Mesothelial cell of epicardium (in vitro differentiated cells): Measurements from ENCODE around the gene FDPS. TPM values are rescaled to one million over a fixed set of nuclear protein-coding genes. Genes with fewer than 3 reads are reported as not detected.
"Not testable (repeated sequence)": the region's sequence is repeated elsewhere in the genome, so short reads cannot be mapped to it uniquely, and the experiment has no call there.

Experiments used
- DNase-seq, 2 experiments: peaks; one replicate each; pipeline ENCODE4 v3.0.0; 2021; ENCODE audit warnings: low spot score in 2 of 2; ENCODE audit not compliant: unreplicated experiment in 2 of 2
- H3K27ac Mint-ChIP-seq: 2 replicates; pipeline ENCODE4 v1.8.0; 2021; ENCODE audit warnings: mixed read lengths
- H3K27me3 Mint-ChIP-seq: 2 replicates; pipeline ENCODE4 v1.8.0; 2021; ENCODE audit warnings: low read depth, mixed read lengths
- H3K36me3 Mint-ChIP-seq: 2 replicates; pipeline ENCODE4 v1.8.0; 2021; ENCODE audit warnings: mixed read lengths
- H3K4me1 Mint-ChIP-seq: 2 replicates; pipeline ENCODE4 v1.8.0; 2021; ENCODE audit warnings: mixed read lengths
- H3K4me3 Mint-ChIP-seq: 2 replicates; pipeline ENCODE4 v1.8.0; 2021; ENCODE audit warnings: mild to moderate bottlenecking, moderate library complexity, mixed read lengths
- H3K9me3 Mint-ChIP-seq: 2 replicates; pipeline ENCODE4 v1.8.0; 2021; ENCODE audit warnings: mixed read lengths
- total RNA-seq: library from RNA; stranded (reverse); gene quantifications from 3 replicates; pipeline ENCODE4 v1.2.1, GENCODE V29; 2021
- TF ChIP-seq, protein P1 (sequence below): fragments of 200-600 bp; sonication (generic); IDR thresholded peaks from one replicate; pipeline ENCODE4 v1.5.0; 2021; ENCODE audit warnings: antibody characterized with exemption; ENCODE audit not compliant: unreplicated experiment

The FDPS gene
- total RNA-seq, 1 donor from 2014 or later, result 153 TPM

GRCh38 chr1:155282488-155283091, 26.1 kb upstream of the FDPS start:
- Mint-ChIP-seq H3K4me1 (peaks cover 6% of the 10 kb centered on the region), H3K4me3 (no peak overlapping the region), H3K27ac (no peak overlapping the region), H3K27me3 (no peaks in the 10 kb centered on the region), H3K36me3 (peaks cover 7% of the 10 kb centered on the region), H3K9me3 (no peaks in the 10 kb centered on the region)
- TF ChIP-seq, protein P1, sequence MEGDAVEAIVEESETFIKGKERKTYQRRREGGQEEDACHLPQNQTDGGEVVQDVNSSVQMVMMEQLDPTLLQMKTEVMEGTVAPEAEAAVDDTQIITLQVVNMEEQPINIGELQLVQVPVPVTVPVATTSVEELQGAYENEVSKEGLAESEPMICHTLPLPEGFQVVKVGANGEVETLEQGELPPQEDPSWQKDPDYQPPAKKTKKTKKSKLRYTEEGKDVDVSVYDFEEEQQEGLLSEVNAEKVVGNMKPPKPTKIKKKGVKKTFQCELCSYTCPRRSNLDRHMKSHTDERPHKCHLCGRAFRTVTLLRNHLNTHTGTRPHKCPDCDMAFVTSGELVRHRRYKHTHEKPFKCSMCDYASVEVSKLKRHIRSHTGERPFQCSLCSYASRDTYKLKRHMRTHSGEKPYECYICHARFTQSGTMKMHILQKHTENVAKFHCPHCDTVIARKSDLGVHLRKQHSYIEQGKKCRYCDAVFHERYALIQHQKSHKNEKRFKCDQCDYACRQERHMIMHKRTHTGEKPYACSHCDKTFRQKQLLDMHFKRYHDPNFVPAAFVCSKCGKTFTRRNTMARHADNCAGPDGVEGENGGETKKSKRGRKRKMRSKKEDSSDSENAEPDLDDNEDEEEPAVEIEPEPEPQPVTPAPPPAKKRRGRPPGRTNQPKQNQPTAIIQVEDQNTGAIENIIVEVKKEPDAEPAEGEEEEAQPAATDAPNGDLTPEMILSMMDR, result no peak
- DNase-seq, result no peak

DNA sequence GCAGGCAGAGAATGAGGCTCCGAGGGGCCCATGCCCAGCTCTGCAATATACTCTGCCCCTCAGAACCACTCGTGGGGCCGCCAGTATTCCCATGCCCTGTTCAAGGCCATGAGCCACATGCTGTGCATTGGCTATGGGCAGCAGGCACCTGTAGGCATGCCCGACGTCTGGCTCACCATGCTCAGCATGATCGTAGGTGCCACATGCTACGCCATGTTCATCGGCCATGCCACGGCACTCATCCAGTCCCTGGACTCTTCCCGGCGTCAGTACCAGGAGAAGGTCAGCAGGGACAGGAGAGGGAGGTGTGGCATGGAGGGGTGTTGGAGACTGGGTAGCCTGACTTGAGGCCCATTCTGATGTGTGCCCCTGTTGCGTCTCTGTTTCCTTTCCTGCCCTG, 24.2 kb upstream of the FDPS start:
- H3K27ac Mint-ChIP-seq, result no peak overlapping the region

GRCh38 chr1:155285063-155285462, 23.6 kb upstream of the FDPS start:
- Mint-ChIP-seq H3K9me3 (no peaks in the 10 kb centered on the region), H3K4me3 (no peak overlapping the region), H3K36me3 (peaks cover 14% of the 10 kb centered on the region), H3K27ac (no peak overlapping the region), H3K4me1 (no peaks in the 10 kb centered on the region), H3K27me3 (no peaks in the 10 kb centered on the region)
- no peak for DNase-seq
- TF ChIP-seq, protein P1, result no peak

More for the DNA sequence above, 24.2 kb upstream of the FDPS start:
- Mint-ChIP-seq H3K36me3 (peaks cover 16% of the 10 kb centered on the region), H3K27me3 (no peaks in the 10 kb centered on the region), H3K9me3 (no peaks in the 10 kb centered on the region), H3K4me3 (no peak overlapping the region), H3K4me1 (no peaks in the 10 kb centered on the region)
- TF ChIP-seq, protein P1, result no peak
- DNase-seq, result no peak

DNA sequence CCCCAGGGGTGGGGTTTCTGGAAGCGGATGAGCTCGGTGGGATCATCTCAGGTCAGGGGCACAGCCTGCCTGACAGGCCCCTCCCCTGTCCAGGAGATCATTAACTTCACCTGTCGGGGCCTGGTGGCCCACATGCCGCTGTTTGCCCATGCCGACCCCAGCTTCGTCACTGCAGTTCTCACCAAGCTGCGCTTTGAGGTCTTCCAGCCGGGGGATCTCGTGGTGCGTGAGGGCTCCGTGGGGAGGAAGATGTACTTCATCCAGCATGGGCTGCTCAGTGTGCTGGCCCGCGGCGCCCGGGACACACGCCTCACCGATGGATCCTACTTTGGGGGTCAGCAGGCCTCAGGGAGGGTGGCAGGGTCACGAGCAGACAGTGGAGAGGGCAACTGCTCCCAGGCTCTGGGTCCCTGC, 23.0 kb upstream of the FDPS start:
- H3K9me3 Mint-ChIP-seq, result no peaks in the 10 kb centered on the region
- no peak overlapping the region for H3K4me3 Mint-ChIP-seq
- H3K4me1 Mint-ChIP-seq, result no peaks in the 10 kb centered on the region
- H3K36me3 Mint-ChIP-seq, result peaks cover 14% of the 10 kb centered on the region
- TF ChIP-seq, protein P1, result no peak
- no peaks in the 10 kb centered on the region for H3K27me3 Mint-ChIP-seq
- no peak overlapping the region for H3K27ac Mint-ChIP-seq
- no peak for DNase-seq

- H3K9me3 Mint-ChIP-seq, result no peaks in the 10 kb centered on the region
- TF ChIP-seq, protein P1, result no peak
- no peak for DNase-seq
- no peak overlapping the region for H3K27ac Mint-ChIP-seq
- peaks cover 14% of the 10 kb centered on the region for H3K36me3 Mint-ChIP-seq
- no peak overlapping the region for H3K4me3 Mint-ChIP-seq
- no peaks in the 10 kb centered on the region for H3K4me1 Mint-ChIP-seq
- no peaks in the 10 kb centered on the region for H3K27me3 Mint-ChIP-seq
Observed at GRCh38 chr1:155286544-155286943, 22.1 kb upstream of the FDPS start.

DNA sequence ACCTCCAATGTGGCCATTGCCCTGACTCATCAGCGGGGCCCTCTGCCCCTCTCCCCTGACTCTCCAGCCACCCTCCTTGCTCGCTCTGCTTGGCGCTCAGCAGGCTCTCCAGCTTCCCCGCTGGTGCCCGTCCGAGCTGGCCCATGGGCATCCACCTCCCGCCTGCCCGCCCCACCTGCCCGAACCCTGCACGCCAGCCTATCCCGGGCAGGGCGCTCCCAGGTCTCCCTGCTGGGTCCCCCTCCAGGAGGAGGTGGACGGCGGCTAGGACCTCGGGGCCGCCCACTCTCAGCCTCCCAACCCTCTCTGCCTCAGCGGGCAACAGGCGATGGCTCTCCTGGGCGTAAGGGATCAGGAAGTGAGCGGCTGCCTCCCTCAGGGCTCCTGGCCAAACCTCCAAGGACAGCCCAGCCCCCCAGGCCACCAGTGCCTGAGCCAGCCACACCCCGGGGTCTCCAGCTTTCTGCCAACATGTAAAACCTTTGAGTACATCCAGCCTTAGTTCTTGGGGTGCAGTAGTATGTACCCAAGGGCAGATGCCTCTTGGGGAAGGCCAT, 20.6 kb upstream of the FDPS start:
- DNase-seq, result no peak
- Mint-ChIP-seq H3K4me3 (no peak overlapping the region), H3K4me1 (no peaks in the 10 kb centered on the region), H3K36me3 (peaks cover 8% of the 10 kb centered on the region), H3K9me3 (no peaks in the 10 kb centered on the region), H3K27ac (no peak overlapping the region), H3K27me3 (no peaks in the 10 kb centered on the region)
- TF ChIP-seq, protein P1, result no peak

- not testable (repeated sequence) for H3K36me3 Mint-ChIP-seq, H3K4me1 Mint-ChIP-seq, H3K9me3 Mint-ChIP-seq, H3K27ac Mint-ChIP-seq, H3K27me3 Mint-ChIP-seq, H3K4me3 Mint-ChIP-seq, DNase-seq
Observed at GRCh38 chr1:155291006-155291405, 17.7 kb upstream of the FDPS start.
